Trophoblast cell (in vitro differentiated cells and primary cell): Measurements from ENCODE around the gene UBALD1.

Experiments used
- DNase-seq, 2 donors: peaks; one replicate each; pipeline ENCODE4 v3.0.0-alpha.2; 2016
- H2AFZ ChIP-seq: 2 replicates; pipeline ENCODE4 v1.6.1; 2013; ENCODE audit warnings: low read length, moderate library complexity, mild to moderate bottlenecking; ENCODE audit not compliant: insufficient read depth, poor library complexity
- H2AK5ac ChIP-seq: 2 replicates; pipeline ENCODE4 v1.6.1; 2013; ENCODE audit warnings: mild to moderate bottlenecking, low read length
- H2BK120ac ChIP-seq: 2 replicates; pipeline ENCODE4 v1.6.1; 2013; ENCODE audit warnings: low read length, mild to moderate bottlenecking, moderate library complexity; ENCODE audit not compliant: insufficient read depth, poor library complexity
- H2BK12ac ChIP-seq: 2 replicates; pipeline ENCODE4 v1.6.1; 2013; ENCODE audit warnings: mild to moderate bottlenecking, low read length, moderate library complexity
- H2BK5ac ChIP-seq: 2 replicates; pipeline ENCODE4 v1.6.1; 2013; ENCODE audit warnings: low read length, low read depth, moderate library complexity, mild to moderate bottlenecking; ENCODE audit not compliant: poor library complexity
- H3K14ac ChIP-seq: 2 replicates; pipeline ENCODE4 v1.6.1; 2013; ENCODE audit warnings: mild to moderate bottlenecking, low read length
- H3K18ac ChIP-seq: 2 replicates; pipeline ENCODE4 v1.6.1; 2013; ENCODE audit warnings: mild to moderate bottlenecking, low read length
- H3K23ac ChIP-seq: 2 replicates; pipeline ENCODE4 v1.6.1; 2013; ENCODE audit warnings: low read length
- H3K27ac ChIP-seq: 2 replicates; pipeline ENCODE4 v1.5.1; 2013; ENCODE audit warnings: low read depth, mild to moderate bottlenecking, inconsistent platforms, low read length, moderate library complexity
- H3K27me3 ChIP-seq: 2 replicates; pipeline ENCODE4 v1.6.1; 2013; ENCODE audit warnings: inconsistent platforms, mild to moderate bottlenecking, low read length, moderate library complexity; ENCODE audit not compliant: insufficient read depth
- H3K36me3 ChIP-seq, 2 experiments: 1 replicate in 1 of 2; 2 replicates in 1 of 2; pipeline ENCODE4 v1.6.1; 2013; ENCODE audit warnings: low read length in 2 of 2, mild to moderate bottlenecking in 2 of 2, moderate library complexity in 1 of 2; ENCODE audit not compliant: insufficient read depth in 2 of 2, control insufficient read depth in 1 of 2
- H3K4ac ChIP-seq: 2 replicates; pipeline ENCODE4 v1.6.1; 2013; ENCODE audit warnings: low read depth, mild to moderate bottlenecking, low read length, moderate library complexity
- H3K4me1 ChIP-seq, 2 experiments: 1 replicate in 1 of 2; 2 replicates in 1 of 2; pipeline ENCODE4 v1.6.1; 2013; ENCODE audit warnings: low read length in 2 of 2, mild to moderate bottlenecking in 2 of 2, moderate library complexity in 1 of 2; ENCODE audit not compliant: insufficient read depth in 2 of 2, control insufficient read depth in 1 of 2
- H3K4me2 ChIP-seq: 2 replicates; pipeline ENCODE4 v1.6.1; 2013; ENCODE audit warnings: inconsistent platforms, mild to moderate bottlenecking, low read length, moderate library complexity
- H3K4me3 ChIP-seq: 2 replicates; pipeline ENCODE4 v1.5.1; 2013; ENCODE audit warnings: mild to moderate bottlenecking, low read depth, low read length, inconsistent platforms
- H3K79me1 ChIP-seq: one replicate; pipeline ENCODE4 v1.6.1; 2013; ENCODE audit warnings: low read length
- H3K79me2 ChIP-seq: 2 replicates; pipeline ENCODE4 v1.6.1; 2013; ENCODE audit warnings: low read length, mild to moderate bottlenecking; ENCODE audit not compliant: control insufficient read depth, insufficient read depth, poor library complexity
- H3K9ac ChIP-seq: 2 replicates; pipeline ENCODE4 v1.6.1; 2013; ENCODE audit warnings: mild to moderate bottlenecking, low read length
- H3K9me3 ChIP-seq: 2 replicates; pipeline ENCODE4 v1.6.1; 2013; ENCODE audit warnings: low read depth, mild to moderate bottlenecking, control low read depth, inconsistent platforms, low read length; ENCODE audit not compliant: insufficient read depth
- H4K12ac ChIP-seq: 2 replicates; pipeline ENCODE4 v1.6.1; 2013; ENCODE audit warnings: low read depth, mild to moderate bottlenecking, low read length, moderate library complexity
- H4K8ac ChIP-seq: 2 replicates; pipeline ENCODE4 v1.6.1; 2013; ENCODE audit warnings: low read depth, mild to moderate bottlenecking, low read length, moderate library complexity
- H4K91ac ChIP-seq: one replicate; pipeline ENCODE4 v1.6.1; 2013; ENCODE audit warnings: low read depth, mild to moderate bottlenecking, low read length, moderate library complexity
- WGBS: extraction: QIAGEN DNeasy Blood & Tissue Kit; methylation state at CpG from one replicate; pipeline ENCODE4 v1.1.7; 2013; ENCODE audit warnings: missing lambda C conversion rate; ENCODE audit not compliant: insufficient read length, insufficient coverage; ENCODE audit errors: extremely low coverage; 5-methylcytosine and 5-hydroxymethylcytosine counted together

UBALD1 gene

DNA sequence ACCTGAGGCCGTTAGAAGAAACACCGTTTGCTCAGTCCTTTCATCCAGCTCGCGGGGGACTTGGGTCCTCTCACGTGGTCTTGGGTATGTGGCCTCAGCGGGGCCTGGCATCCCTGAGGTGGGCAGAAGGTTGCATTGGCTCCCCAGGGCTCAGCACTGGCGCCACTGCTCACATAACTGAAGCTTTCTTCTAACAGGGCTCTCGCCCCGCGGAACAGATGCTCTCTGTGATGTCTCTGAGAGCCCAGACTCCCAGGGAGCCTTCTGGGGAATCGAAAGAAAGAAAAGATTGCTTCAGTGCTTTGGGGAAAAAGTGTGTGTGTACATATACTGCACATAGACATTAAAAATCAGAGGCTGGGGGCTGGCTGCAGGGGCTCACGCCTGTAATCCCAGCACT, 20.1 kb upstream of the UBALD1 start:
- peak overlapping the region; percentile 39 for H3K4ac ChIP-seq
- no peak overlapping the region for H4K8ac ChIP-seq
- H3K4me3 ChIP-seq: no peak overlapping the region
- DNase-seq: no peak
- H3K4me2 ChIP-seq: no peak overlapping the region
- no peaks in the 10 kb centered on the region for H3K27me3 ChIP-seq
- H2BK12ac ChIP-seq: no peak overlapping the region
- peaks cover 19% of the 10 kb centered on the region for H3K79me2 ChIP-seq
- no peaks in the 10 kb centered on the region for H3K79me1 ChIP-seq
- no peak overlapping the region for H3K23ac ChIP-seq
- peaks cover 1 to 11% of the 10 kb centered on the region in 2 experiments for H3K4me1 ChIP-seq
- H4K91ac ChIP-seq: no peak overlapping the region
- H2AFZ ChIP-seq: no peak overlapping the region
- H3K18ac ChIP-seq: no peak overlapping the region
- no peak overlapping the region for H3K9ac ChIP-seq
- no peak overlapping the region for H3K14ac ChIP-seq
- no peak overlapping the region for H4K12ac ChIP-seq
- peaks cover 18 to 23% of the 10 kb centered on the region in 2 experiments for H3K36me3 ChIP-seq
- no peak overlapping the region for H2AK5ac ChIP-seq
- H2BK120ac ChIP-seq: no peak overlapping the region
- H3K9me3 ChIP-seq: peaks cover 3% of the 10 kb centered on the region
- WGBS: no CpG with 5 or more reads among the region's 12 CpGs
- no peak overlapping the region for H2BK5ac ChIP-seq
- no peak overlapping the region for H3K27ac ChIP-seq

GRCh38 chr16:4633910-4634635, 19.4 kb upstream of the UBALD1 start:
- Histone ChIP-seq H4K12ac (no peak overlapping the region), H3K79me2 (peaks cover 17% of the 10 kb centered on the region), H4K91ac (no peak overlapping the region), H3K14ac (no peak overlapping the region), H3K36me3 (peaks cover 15 to 20% of the 10 kb centered on the region in 2 experiments), H3K4me2 (no peak overlapping the region), H3K79me1 (no peaks in the 10 kb centered on the region), H2BK120ac (no peak overlapping the region), H3K4ac (peak overlapping the region; percentile 78), H3K27ac (no peak overlapping the region), H2AFZ (no peak overlapping the region), H2AK5ac (no peak overlapping the region), H4K8ac (no peak overlapping the region), H3K9ac (no peak overlapping the region), H3K4me1 (peaks cover 0 to 8% of the 10 kb centered on the region in 2 experiments), H2BK12ac (no peak overlapping the region), H2BK5ac (no peak overlapping the region), H3K23ac (no peak overlapping the region), H3K18ac (no peak overlapping the region), H3K27me3 (no peaks in the 10 kb centered on the region), H3K9me3 (peaks cover 3% of the 10 kb centered on the region), H3K4me3 (no peak overlapping the region)
- no CpG with 5 or more reads among the region's 20 CpGs for WGBS
- DNase-seq: no peak

- Histone ChIP-seq H3K18ac (no peak overlapping the region), H4K91ac (no peak overlapping the region), H3K79me1 (no peaks in the 10 kb centered on the region), H3K4me3 (no peak overlapping the region), H3K79me2 (peaks cover 11% of the 10 kb centered on the region), H3K14ac (no peak overlapping the region), H2BK5ac (no peak overlapping the region), H2AFZ (no peak overlapping the region), H3K27ac (no peak overlapping the region), H3K9me3 (no peaks in the 10 kb centered on the region), H3K4me1 (peaks cover 0 to 2% of the 10 kb centered on the region in 2 experiments), H3K23ac (no peak overlapping the region), H4K8ac (no peak overlapping the region), H2BK12ac (no peak overlapping the region), H4K12ac (no peak overlapping the region), H3K9ac (no peak overlapping the region), H3K4me2 (no peak overlapping the region), H3K27me3 (no peaks in the 10 kb centered on the region), H2AK5ac (no peak overlapping the region), H3K4ac (peak overlapping the region; percentile 67), H3K36me3 (peaks cover 11 to 18% of the 10 kb centered on the region in 2 experiments), H2BK120ac (no peak overlapping the region)
- WGBS: no CpG with 5 or more reads among the region's 1 CpG
- no peak for DNase-seq
Measured at GRCh38 chr16:4631444-4631843, 16.8 kb upstream of the UBALD1 start.

DNA sequence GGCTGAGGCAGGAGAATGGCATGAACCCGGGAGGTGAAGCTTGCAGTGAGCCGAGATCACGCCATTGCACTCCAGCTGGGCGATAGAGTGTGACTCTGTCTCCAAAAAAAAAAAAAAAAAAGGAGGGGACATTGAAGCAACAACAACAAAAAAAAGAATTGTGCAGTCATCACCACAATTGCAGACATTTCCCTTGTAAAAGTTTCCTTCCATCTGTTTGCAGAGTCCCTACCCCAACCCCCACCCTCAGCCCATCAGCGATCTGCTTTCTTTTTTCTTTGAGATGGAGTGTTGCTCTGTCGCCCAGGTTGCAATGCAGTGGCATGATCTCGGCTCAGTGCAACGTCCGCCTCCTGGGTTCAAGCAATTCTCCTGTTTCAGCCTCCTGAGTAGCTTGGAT, 13.6 kb upstream of the UBALD1 start:
- Histone ChIP-seq H4K8ac (no peak overlapping the region), H2AFZ (no peak overlapping the region)
- WGBS: no CpG with 5 or more reads among the region's 9 CpGs

More for the DNA sequence above, 13.6 kb upstream of the UBALD1 start:
- Histone ChIP-seq H4K12ac (no peak overlapping the region), H3K23ac (no peak overlapping the region), H3K18ac (no peak overlapping the region), H3K9ac (no peak overlapping the region), H3K14ac (no peak overlapping the region), H4K91ac (no peak overlapping the region), H3K4me1 (peaks cover 6 to 12% of the 10 kb centered on the region in 2 experiments), H3K4me2 (no peak overlapping the region), H2BK12ac (no peak overlapping the region), H3K27me3 (no peaks in the 10 kb centered on the region), H3K27ac (no peak overlapping the region), H3K79me2 (peaks cover 19% of the 10 kb centered on the region), H3K9me3 (no peaks in the 10 kb centered on the region), H3K4me3 (no peak overlapping the region), H2BK5ac (no peak overlapping the region), H3K36me3 (peaks cover 3 to 7% of the 10 kb centered on the region in 2 experiments), H2BK120ac (no peak overlapping the region), H2AK5ac (no peak overlapping the region), H3K79me1 (peaks cover 13% of the 10 kb centered on the region), H3K4ac (peak overlapping the region; percentile 48)
- no peak for DNase-seq
